ENCODE data around the gene DNAH1. TPM values are rescaled to one million over a fixed set of nuclear protein-coding genes. Genes with fewer than 3 reads are reported as not detected.

The DNAH1 gene
- total and polyA plus RNA-seq, 2 experiments from 2014 or later = 0.81 to 3.6 TPM

- Histone ChIP-seq H3K9me3 (ENCODE audit: low read depth) (no peaks in the 10 kb centered on the region), H3K4me3 (no peak overlapping the region), H3K4me1 (ENCODE audit: low read depth) (peaks cover 10% of the 10 kb centered on the region), H3K27ac (no peak overlapping the region), H3K27me3 (no peaks in the 10 kb centered on the region), H3K36me3 (no peaks in the 10 kb centered on the region)
- TF ChIP-seq, protein P1, sequence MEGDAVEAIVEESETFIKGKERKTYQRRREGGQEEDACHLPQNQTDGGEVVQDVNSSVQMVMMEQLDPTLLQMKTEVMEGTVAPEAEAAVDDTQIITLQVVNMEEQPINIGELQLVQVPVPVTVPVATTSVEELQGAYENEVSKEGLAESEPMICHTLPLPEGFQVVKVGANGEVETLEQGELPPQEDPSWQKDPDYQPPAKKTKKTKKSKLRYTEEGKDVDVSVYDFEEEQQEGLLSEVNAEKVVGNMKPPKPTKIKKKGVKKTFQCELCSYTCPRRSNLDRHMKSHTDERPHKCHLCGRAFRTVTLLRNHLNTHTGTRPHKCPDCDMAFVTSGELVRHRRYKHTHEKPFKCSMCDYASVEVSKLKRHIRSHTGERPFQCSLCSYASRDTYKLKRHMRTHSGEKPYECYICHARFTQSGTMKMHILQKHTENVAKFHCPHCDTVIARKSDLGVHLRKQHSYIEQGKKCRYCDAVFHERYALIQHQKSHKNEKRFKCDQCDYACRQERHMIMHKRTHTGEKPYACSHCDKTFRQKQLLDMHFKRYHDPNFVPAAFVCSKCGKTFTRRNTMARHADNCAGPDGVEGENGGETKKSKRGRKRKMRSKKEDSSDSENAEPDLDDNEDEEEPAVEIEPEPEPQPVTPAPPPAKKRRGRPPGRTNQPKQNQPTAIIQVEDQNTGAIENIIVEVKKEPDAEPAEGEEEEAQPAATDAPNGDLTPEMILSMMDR (IDR thresholded peaks at IDR 0.05; ENCODE audit: low read depth, low read length) = no peak
- DNase-seq (ENCODE audit: low read depth in 1 of 2, low spot score in 1 of 2) = no peak
These were observed 22.4 kb upstream of the DNAH1 start for GRCh38 chr3:52293491-52294319.

GRCh38 chr3:52294320-52295150, 21.6 kb upstream of the DNAH1 start:
- Histone ChIP-seq H3K36me3 (no peaks in the 10 kb centered on the region), H3K4me3 (no peak overlapping the region), H3K27ac (no peak overlapping the region), H3K4me1 (ENCODE audit: low read depth) (peaks cover 18% of the 10 kb centered on the region), H3K9me3 (ENCODE audit: low read depth) (no peaks in the 10 kb centered on the region), H3K27me3 (no peaks in the 10 kb centered on the region)
- TF ChIP-seq, protein P1 (IDR thresholded peaks at IDR 0.05; ENCODE audit: low read depth, low read length) = no peak
- no peak for DNase-seq (ENCODE audit: low read depth in 1 of 2, low spot score in 1 of 2)

DNA sequence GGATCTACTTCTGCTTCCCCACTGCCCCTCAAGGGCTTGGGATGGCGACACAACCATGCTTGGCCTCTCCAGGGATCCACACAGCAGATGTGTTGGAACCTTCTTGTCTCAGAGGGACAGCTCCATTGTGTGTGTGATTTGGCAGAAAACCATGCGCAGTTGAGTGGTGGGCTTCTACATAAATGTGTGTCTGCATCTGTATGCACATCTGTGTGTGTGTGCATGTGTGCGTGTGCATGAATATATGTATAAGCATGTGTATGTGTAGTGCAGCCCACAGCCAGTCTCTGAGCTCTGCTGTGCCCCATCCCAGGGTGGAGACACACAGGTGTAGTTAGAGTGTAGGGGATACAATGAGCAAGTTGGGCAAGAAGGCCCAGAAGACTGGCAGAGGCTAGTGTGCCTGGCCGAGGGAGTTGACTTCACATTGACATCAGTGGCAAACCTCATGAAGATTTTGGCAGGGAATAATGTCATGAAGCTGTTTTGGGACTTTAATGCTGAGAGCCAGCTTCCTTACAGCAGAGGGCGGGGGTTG, 20.4 kb upstream of the DNAH1 start:
- peaks cover 30% of the 10 kb centered on the region for H3K4me1 ChIP-seq (ENCODE audit: low read depth)
- no peaks in the 10 kb centered on the region for H3K27me3 ChIP-seq
- no peak for DNase-seq (ENCODE audit: low read depth in 1 of 2, low spot score in 1 of 2)
- no peaks in the 10 kb centered on the region for H3K36me3 ChIP-seq
- H3K4me3 ChIP-seq = no peak overlapping the region
- no peak overlapping the region for H3K27ac ChIP-seq
- no peaks in the 10 kb centered on the region for H3K9me3 ChIP-seq (ENCODE audit: low read depth)
- TF ChIP-seq, protein P1 (IDR thresholded peaks at IDR 0.05; ENCODE audit: low read depth, low read length) = no peak

DNA sequence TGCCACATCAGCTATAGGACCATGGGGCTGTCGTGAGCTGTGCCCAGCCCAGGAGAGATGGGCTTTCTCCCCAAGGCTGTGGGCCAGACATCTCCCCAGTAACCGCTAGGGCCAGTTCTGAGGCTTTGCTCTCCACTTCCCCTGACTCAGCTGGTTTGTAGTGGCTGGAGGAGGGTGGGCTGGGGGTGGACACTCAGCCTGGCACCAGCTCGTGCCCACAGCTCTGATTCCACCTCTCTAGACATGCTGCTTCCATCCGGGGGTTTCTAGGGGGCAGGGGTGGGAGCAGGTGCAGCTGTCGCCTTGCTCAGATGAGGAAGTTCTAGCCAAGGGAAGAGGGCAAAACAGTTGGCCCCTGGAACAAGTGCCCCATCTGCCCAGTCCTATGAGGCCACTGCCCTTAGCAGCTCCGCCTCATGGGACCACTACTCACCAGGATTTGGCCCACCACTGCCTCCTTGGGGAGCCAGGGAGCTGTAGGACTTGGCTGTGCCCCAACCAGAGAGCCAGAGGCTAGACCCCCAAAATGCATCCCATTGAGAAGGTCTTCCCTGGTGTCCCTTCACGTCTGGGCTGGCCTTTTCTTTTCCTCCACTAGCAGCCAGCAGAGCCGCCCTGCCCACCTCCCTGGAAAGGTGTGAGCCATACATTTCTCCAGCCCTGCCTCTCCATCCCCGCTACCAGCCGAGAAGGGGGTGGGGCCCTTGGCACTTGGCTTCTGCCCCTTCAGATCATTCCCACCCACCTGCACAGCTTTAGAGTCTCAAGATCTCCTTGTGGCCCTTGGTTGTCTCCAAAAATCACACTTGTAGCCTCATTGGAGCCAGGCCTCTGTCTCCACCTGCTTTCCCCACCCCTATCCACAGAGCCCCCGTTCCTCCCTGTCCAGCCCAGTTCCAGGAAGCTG, 18.6 kb upstream of the DNAH1 start:
- H3K27me3 ChIP-seq = no peaks in the 10 kb centered on the region
- no peaks in the 10 kb centered on the region for H3K36me3 ChIP-seq
- peaks cover 33% of the 10 kb centered on the region for H3K4me1 ChIP-seq (ENCODE audit: low read depth)
- H3K4me3 ChIP-seq = no peak overlapping the region
- TF ChIP-seq, protein P1 (IDR thresholded peaks at IDR 0.05; ENCODE audit: low read depth, low read length) = no peak
- H3K27ac ChIP-seq = no peak overlapping the region
- no peak for DNase-seq (ENCODE audit: low read depth in 1 of 2, low spot score in 1 of 2)
- H3K9me3 ChIP-seq (ENCODE audit: low read depth) = no peaks in the 10 kb centered on the region
